ENCODE measurements around the gene OR51B2. TPM values are rescaled to one million over a fixed set of nuclear protein-coding genes. Genes with fewer than 3 reads are reported as not detected.

The OR51B2 gene
- total RNA-seq, 1 experiment from 2014 or later = 0.11 TPM

DNA sequence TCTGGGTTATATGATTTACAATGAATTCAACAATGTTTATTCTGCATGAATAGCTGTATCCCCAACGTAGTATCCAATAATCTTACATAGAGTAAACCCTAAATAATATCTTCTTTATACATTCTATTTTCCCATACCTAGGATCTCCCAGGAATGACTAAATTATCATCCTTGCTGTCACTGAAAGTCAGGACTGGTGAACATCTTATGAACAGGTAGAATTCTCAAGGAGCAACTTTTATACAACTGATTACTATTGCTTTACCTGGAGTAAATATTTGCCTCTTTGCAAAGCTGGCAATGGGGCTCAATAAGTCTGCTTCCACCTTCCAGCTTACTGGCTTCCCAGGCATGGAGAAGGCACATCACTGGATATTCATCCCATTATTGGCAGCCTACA lies 27.1 kb upstream of the OR51B2 start, which contains the start of gene OR51B6:
Gene OR51B6 (plus strand): TSS at position 301 of the 400 bp plus-strand sequence. CDS start 0 bp downstream, at position 301.
- H3F3A ChIP-seq (ENCODE audit: low read length, unreplicated experiment) = no peaks in the 10 kb centered on the region
- TF ChIP-seq EZH2 (IDR thresholded peaks at IDR 0.05; ENCODE audit: low read length, unreplicated experiment) (no peak), EZH2phosphoT487 (IDR thresholded peaks at IDR 0.05; ENCODE audit: borderline replicate concordance, low read length) (no peak)
- TF ChIP-seq, protein P1, sequence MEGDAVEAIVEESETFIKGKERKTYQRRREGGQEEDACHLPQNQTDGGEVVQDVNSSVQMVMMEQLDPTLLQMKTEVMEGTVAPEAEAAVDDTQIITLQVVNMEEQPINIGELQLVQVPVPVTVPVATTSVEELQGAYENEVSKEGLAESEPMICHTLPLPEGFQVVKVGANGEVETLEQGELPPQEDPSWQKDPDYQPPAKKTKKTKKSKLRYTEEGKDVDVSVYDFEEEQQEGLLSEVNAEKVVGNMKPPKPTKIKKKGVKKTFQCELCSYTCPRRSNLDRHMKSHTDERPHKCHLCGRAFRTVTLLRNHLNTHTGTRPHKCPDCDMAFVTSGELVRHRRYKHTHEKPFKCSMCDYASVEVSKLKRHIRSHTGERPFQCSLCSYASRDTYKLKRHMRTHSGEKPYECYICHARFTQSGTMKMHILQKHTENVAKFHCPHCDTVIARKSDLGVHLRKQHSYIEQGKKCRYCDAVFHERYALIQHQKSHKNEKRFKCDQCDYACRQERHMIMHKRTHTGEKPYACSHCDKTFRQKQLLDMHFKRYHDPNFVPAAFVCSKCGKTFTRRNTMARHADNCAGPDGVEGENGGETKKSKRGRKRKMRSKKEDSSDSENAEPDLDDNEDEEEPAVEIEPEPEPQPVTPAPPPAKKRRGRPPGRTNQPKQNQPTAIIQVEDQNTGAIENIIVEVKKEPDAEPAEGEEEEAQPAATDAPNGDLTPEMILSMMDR (conservative IDR thresholded peaks at IDR 0.05; ENCODE audit: low read depth, low read length) = no peak
- intact Hi-C loops (cut with micrococcal nuclease) = no loop called here
- H4K20me1 ChIP-seq (ENCODE audit: low read length) = no peaks in the 10 kb centered on the region
- no peak within 1 kb of the TSS for H3K4me3 ChIP-seq (ENCODE audit: low read length)
- no peaks in the 10 kb centered on the region for H3K9me3 ChIP-seq (ENCODE audit: low read length)
- H3K4me2 ChIP-seq (ENCODE audit: low read length) = no peak within 1 kb of the TSS
- ChIA-PET CTCF (no interaction called here), POLR2A (ENCODE audit: unreplicated experiment) (no interaction called here)
- no peak within 1 kb of the TSS for H2AFZ ChIP-seq (ENCODE audit: low read length)
- no peaks in the 10 kb centered on the region for H3K27me3 ChIP-seq (ENCODE audit: low read length)
- no peak for DNase-seq
- H3K9me2 ChIP-seq (replicated peaks; ENCODE audit: low read length) = no peaks in the 10 kb centered on the region
- no TSS peak for BruUV-seq (replicated peaks)
- H3K79me2 ChIP-seq (ENCODE audit: low read length) = no peaks in the 10 kb centered on the region
- H3K27ac ChIP-seq (ENCODE audit: low read length) = no peak within 1 kb of the TSS
- no peak within 1 kb of the TSS for H3K9ac ChIP-seq (ENCODE audit: low read length)
- no peak for ATAC-seq
- H3K36me3 ChIP-seq (ENCODE audit: low read depth, low read length) = no peaks in the 10 kb centered on the region
- H3K4me1 ChIP-seq (ENCODE audit: insufficient read depth, low read length) = no peaks in the 10 kb centered on the region

DNA sequence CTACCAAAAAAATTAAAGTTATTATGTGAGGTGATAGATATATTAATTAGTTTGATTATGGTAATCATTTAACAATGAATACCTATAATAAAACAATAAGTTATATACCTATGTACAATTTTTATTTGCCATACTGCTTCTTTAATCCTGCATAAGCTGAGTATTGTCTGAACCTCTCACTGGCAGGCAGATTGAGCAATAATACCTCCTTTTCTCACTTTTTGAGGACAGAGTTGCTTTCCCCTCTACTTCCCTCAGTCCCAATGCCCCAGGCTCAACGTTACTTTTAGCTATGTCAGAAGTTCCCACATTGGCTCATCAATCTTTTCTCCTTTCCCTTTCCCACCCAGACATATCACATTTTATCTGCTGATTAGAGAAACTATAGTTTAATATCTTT lies 25.5 kb upstream of the OR51B2 start:
- H3K4me2 ChIP-seq (ENCODE audit: low read length) = no peak overlapping the region
- no TSS peak for BruUV-seq (replicated peaks)
- no peak for ATAC-seq
- no peak overlapping the region for H3K4me3 ChIP-seq (ENCODE audit: low read length)
- intact Hi-C loops (cut with micrococcal nuclease) = no loop called here
- no peaks in the 10 kb centered on the region for H3K9me3 ChIP-seq (ENCODE audit: low read length)
- H3K9ac ChIP-seq (ENCODE audit: low read length) = no peak overlapping the region
- no peaks in the 10 kb centered on the region for H3K27me3 ChIP-seq (ENCODE audit: low read length)
- no peaks in the 10 kb centered on the region for H3K9me2 ChIP-seq (replicated peaks; ENCODE audit: low read length)
- H3F3A ChIP-seq (ENCODE audit: low read length, unreplicated experiment) = no peaks in the 10 kb centered on the region
- no peaks in the 10 kb centered on the region for H3K36me3 ChIP-seq (ENCODE audit: low read depth, low read length)
- TF ChIP-seq EZH2phosphoT487 (IDR thresholded peaks at IDR 0.05; ENCODE audit: borderline replicate concordance, low read length) (no peak), EZH2 (IDR thresholded peaks at IDR 0.05; ENCODE audit: low read length, unreplicated experiment) (no peak)
- TF ChIP-seq, protein P1 (conservative IDR thresholded peaks at IDR 0.05; ENCODE audit: low read depth, low read length) = no peak
- CTCF ChIA-PET = no interaction called here
- no peak for DNase-seq
- POLR2A ChIA-PET (ENCODE audit: unreplicated experiment) = no interaction called here
- H2AFZ ChIP-seq (ENCODE audit: low read length) = no peak overlapping the region
- no peaks in the 10 kb centered on the region for H4K20me1 ChIP-seq (ENCODE audit: low read length)
- H3K27ac ChIP-seq (ENCODE audit: low read length) = no peak overlapping the region
- H3K79me2 ChIP-seq (ENCODE audit: low read length) = no peaks in the 10 kb centered on the region
- H3K4me1 ChIP-seq (ENCODE audit: insufficient read depth, low read length) = no peaks in the 10 kb centered on the region

DNA sequence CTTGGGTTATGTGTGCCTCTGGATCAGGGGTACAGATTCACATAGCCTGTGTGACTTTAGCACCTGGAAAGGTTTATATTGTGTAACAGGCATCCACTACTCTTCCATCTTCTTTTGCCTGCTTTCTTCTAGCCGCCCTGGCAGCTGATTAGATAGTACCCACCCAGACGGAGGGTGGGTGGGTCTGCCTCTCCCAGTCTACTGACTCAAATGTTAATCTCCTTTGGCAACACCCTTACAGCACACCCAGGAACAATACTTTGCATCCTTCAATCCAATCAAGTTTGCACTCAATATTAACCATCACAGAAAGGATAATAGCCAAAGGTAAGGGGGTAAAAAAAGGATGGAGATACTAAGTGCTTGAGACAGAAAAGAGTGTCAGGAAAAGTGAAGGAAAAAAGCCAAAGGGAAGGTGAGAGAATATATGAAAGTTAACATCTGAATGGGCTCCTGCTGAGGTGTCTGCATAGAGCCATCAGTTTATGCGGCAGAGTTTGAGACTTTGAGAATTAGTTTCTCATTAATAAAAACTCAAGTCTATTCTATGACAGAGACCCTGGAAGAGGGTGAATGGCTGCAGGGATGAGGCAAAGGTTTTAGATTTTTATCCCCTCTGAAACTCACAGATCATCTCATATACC lies 24.6 kb upstream of the OR51B2 start:
- Histone ChIP-seq H3F3A (ENCODE audit: low read length, unreplicated experiment) (no peaks in the 10 kb centered on the region), H3K4me3 (ENCODE audit: low read length) (no peak overlapping the region), H2AFZ (ENCODE audit: low read length) (no peak overlapping the region), H3K4me1 (ENCODE audit: insufficient read depth, low read length) (no peaks in the 10 kb centered on the region), H3K36me3 (ENCODE audit: low read depth, low read length) (no peaks in the 10 kb centered on the region), H3K4me2 (ENCODE audit: low read length) (no peak overlapping the region), H3K27me3 (ENCODE audit: low read length) (no peaks in the 10 kb centered on the region), H4K20me1 (ENCODE audit: low read length) (no peaks in the 10 kb centered on the region), H3K9me3 (ENCODE audit: low read length) (no peaks in the 10 kb centered on the region), H3K79me2 (ENCODE audit: low read length) (no peaks in the 10 kb centered on the region), H3K9me2 (replicated peaks; ENCODE audit: low read length) (no peaks in the 10 kb centered on the region), H3K27ac (ENCODE audit: low read length) (no peak overlapping the region), H3K9ac (ENCODE audit: low read length) (no peak overlapping the region)
- CTCF ChIA-PET = no interaction called here
- no TSS peak for BruUV-seq (replicated peaks)
- intact Hi-C loops (cut with micrococcal nuclease) = no loop called here
- ATAC-seq (no peak), DNase-seq (no peak)
- no peak for TF ChIP-seq EZH2 (IDR thresholded peaks at IDR 0.05; ENCODE audit: low read length, unreplicated experiment)
- TF ChIP-seq, protein P1 (conservative IDR thresholded peaks at IDR 0.05; ENCODE audit: low read depth, low read length) = no peak
- TF ChIP-seq EZH2phosphoT487 (IDR thresholded peaks at IDR 0.05; ENCODE audit: borderline replicate concordance, low read length) = no peak
- POLR2A ChIA-PET (ENCODE audit: unreplicated experiment) = no interaction called here
